ENCODE data around the gene ZNF865. TPM values are rescaled to one million over a fixed set of nuclear protein-coding genes. Genes with fewer than 3 reads are reported as not detected.

The ZNF865 gene
- total RNA-seq = 2.4 and 3.2 TPM in 2 replicates

GRCh38 chr19:55605637-55606470, at the start of gene ZNF865:
Gene ZNF865 (plus strand): TSS chr19:55605647. CDS start chr19:55613619, 7,972 bp downstream.

GRCh38 chr19:55580628-55581144, 24.8 kb upstream of the ZNF865 start, which contains the start of gene ZNF579:
Gene ZNF579 (minus strand): TSS chr19:55580848. CDS start chr19:55579639, 1,209 bp downstream.

DNA sequence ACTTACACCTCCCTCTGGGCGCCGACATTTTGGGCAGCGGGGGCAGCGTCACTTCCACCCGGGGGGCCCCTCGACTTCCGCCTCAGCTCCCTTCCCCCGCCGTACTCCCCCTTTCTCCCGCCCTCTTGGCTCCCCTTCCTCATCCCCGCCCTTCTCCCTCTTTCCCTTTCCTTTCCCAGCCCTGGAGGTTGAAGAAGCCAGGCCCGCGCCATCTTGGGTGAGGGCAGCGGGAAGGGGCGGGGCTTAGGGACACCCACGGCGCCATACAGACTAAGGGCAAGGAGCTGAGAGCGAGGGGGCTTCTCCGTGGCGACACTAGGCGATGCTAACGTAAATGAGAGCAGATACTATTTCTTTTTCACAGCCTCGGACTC, 6.0 kb upstream of the ZNF865 start, which contains the start of gene FIZ1:
Gene FIZ1 (minus strand): TSS at position 50 of the 374 bp plus-strand sequence. CDS start 1,652 bp downstream, outside the sequence.

GRCh38 chr19:55599842-55600661, 5.4 kb upstream of the ZNF865 start, which contains the start of gene ZNF524:
Gene ZNF524 (plus strand): TSS chr19:55600288. CDS start chr19:55602113, 1,825 bp downstream.

GRCh38 chr19:55624109-55625003, 18.9 kb downstream of the ZNF865 start, which contains the start of gene ZNF784:
Gene ZNF784 (minus strand): TSS chr19:55624566. CDS start chr19:55624561, 5 bp downstream.

GRCh38 chr19:55640577-55641425, 35.4 kb downstream of the ZNF865 start, which contains the start of gene ZNF580:
Gene ZNF580 (plus strand): TSS chr19:55641002. CDS start chr19:55642509, 1,507 bp downstream.

GRCh38 chr19:55643003-55643886, 37.8 kb downstream of the ZNF865 start, which contains the start of gene ZNF581:
Gene ZNF581 (plus strand): TSS chr19:55643649. CDS start chr19:55644572, 923 bp downstream.

GRCh38 chr19:55647732-55648584, 42.5 kb downstream of the ZNF865 start, which contains the start of gene CCDC106:
Gene CCDC106 (plus strand): TSS chr19:55648212. CDS start chr19:55649047, 835 bp downstream.

DNA sequence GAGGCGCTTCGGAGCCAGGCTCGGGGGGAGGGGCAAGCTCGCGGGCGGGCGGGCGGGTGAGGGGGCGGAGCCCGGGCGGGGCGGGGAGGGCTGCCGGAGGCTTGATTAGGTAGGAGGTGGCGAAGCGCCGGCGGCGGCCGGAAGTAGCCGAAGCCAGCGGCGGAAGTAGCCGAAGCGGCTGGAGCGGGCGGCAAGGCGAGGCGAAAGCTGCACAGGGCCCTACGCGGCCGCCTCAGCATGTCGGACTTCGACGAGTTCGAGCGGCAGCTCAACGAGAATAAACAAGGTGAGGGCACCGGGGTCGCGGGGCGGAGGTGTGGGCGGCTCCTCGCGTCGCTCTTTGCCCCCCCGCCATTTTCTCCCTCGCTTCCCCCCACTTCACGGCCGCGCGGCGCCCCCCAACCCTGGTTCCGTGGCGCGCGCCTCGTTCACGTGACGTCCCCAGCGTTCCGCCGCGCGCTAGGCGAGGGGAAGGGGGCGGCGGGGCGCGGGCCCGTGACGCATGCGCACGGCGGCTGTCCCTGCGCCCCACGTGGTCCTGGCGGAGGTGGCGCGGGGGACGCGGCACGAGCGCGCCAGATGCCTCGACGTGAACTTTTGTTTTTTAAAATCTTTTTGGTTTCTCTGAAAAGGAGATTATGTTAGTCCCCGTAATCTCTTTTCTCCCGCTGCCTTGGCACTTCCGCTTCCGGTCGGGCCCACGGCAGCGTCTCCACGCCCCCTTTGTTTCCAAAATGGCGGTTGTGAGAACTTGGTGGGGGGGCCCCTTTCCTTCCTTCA, 49.6 kb downstream of the ZNF865 start, which contains the start of gene U2AF2:
Gene U2AF2 (plus strand): TSS at position 168 of the 780 bp plus-strand sequence. CDS start 70 bp downstream, at position 238.

Other genes with a start within 250 kb of the ZNF865 start
- not detected in 2 replicates for gene GARIN5B, start 242.4 kb upstream of the ZNF865 start, total RNA-seq
- 2.4 and 10.4 TPM in 2 replicates for gene IL11, start 235.2 kb upstream of the ZNF865 start, total RNA-seq
- not detected in 2 replicates for gene TMEM190, start 228.8 kb upstream of the ZNF865 start, total RNA-seq
- 0.17 and 1.8 TPM in 2 replicates for gene TMEM238, start 221.4 kb upstream of the ZNF865 start, total RNA-seq
- 462 and 817 TPM in 2 replicates for gene RPL28, start 219.7 kb upstream of the ZNF865 start, total RNA-seq
- 249 and 263 TPM in 2 replicates for gene UBE2S, start 197.9 kb upstream of the ZNF865 start, total RNA-seq
- gene SHISA7, start 162.3 kb upstream of the ZNF865 start, total RNA-seq = not detected in 2 replicates
- 74.8 and 86.4 TPM in 2 replicates for gene ISOC2, start 144.0 kb upstream of the ZNF865 start, total RNA-seq
- not detected in 2 replicates for gene C19orf85, start 140.9 kb upstream of the ZNF865 start, total RNA-seq
- 5.4 and 9.4 TPM in 2 replicates for gene ZNF628, start 129.0 kb upstream of the ZNF865 start, total RNA-seq
- 25.1 and 29.8 TPM in 2 replicates for gene NAT14, start 120.5 kb upstream of the ZNF865 start, total RNA-seq
- gene SSC5D, start 117.2 kb upstream of the ZNF865 start, total RNA-seq = 0.89 and 1.7 TPM in 2 replicates
- not detected in 2 replicates for gene SBK2, start 68.5 kb upstream of the ZNF865 start, total RNA-seq
- gene SBK3, start 60.1 kb upstream of the ZNF865 start, total RNA-seq = 0.15 TPM in 1 of 2 replicates, not detected in the other
- gene ZNF579, start 24.8 kb upstream of the ZNF865 start, total RNA-seq = 5.0 and 5.2 TPM in 2 replicates
- gene FIZ1, start 6.1 kb upstream of the ZNF865 start, total RNA-seq = 4.5 and 4.9 TPM in 2 replicates
- gene ZNF524, start 5.4 kb upstream of the ZNF865 start, total RNA-seq = 19.3 and 19.7 TPM in 2 replicates
- 1.9 and 3.0 TPM in 2 replicates for gene ZNF784, start 18.9 kb downstream of the ZNF865 start, total RNA-seq
- 10.4 and 15.0 TPM in 2 replicates for gene ZNF580, start 35.4 kb downstream of the ZNF865 start, total RNA-seq
- gene ZNF581, start 38.0 kb downstream of the ZNF865 start, total RNA-seq = 20.5 and 26.3 TPM in 2 replicates
- 14.7 and 15.6 TPM in 2 replicates for gene CCDC106, start 42.6 kb downstream of the ZNF865 start, total RNA-seq
- 197 and 225 TPM in 2 replicates for gene U2AF2, start 49.4 kb downstream of the ZNF865 start, total RNA-seq
- 103 and 112 TPM in 2 replicates for gene EPN1, start 69.6 kb downstream of the ZNF865 start, total RNA-seq
- gene NLRP9, start 132.8 kb downstream of the ZNF865 start, total RNA-seq = not detected in 2 replicates
- not detected in 2 replicates for gene RFPL4A, start 153.4 kb downstream of the ZNF865 start, total RNA-seq
- not detected in 2 replicates for gene RFPL4AL1, start 163.5 kb downstream of the ZNF865 start, total RNA-seq
- not detected in 2 replicates for gene NLRP11, start 226.4 kb downstream of the ZNF865 start, total RNA-seq
- not detected in 2 replicates for gene NLRP4, start 230.9 kb downstream of the ZNF865 start, total RNA-seq